SHP77 (cell line): ENCODE measurements around the gene PSMA6.
"Not testable (repeated sequence)": the region's sequence is repeated elsewhere in the genome, so short reads cannot be mapped to it uniquely, and the experiment has no call there.

Experiments
- DNase-seq, 2 experiments: peaks; one replicate each; lab custom pipeline; 2025; lab: John Stamatoyannopoulos, UW

Gene PSMA6

GRCh38 chr14:35343702-35344101 lies 51.5 kb downstream of the PSMA6 start:
- DNase-seq: no peak

GRCh38 chr14:35344107-35344807 lies 52.1 kb downstream of the PSMA6 start:
- DNase-seq: no peak

- no peak for DNase-seq
Observed at GRCh38 chr14:35346738-35347322, 54.6 kb downstream of the PSMA6 start.

GRCh38 chr14:35347323-35348043 lies 55.3 kb downstream of the PSMA6 start:
- DNase-seq: peak in 1 of 2 experiments; percentile 24

GRCh38 chr14:35348044-35348380 lies 55.8 kb downstream of the PSMA6 start:
- DNase-seq: not testable (repeated sequence)

GRCh38 chr14:35349496-35350365 lies 57.5 kb downstream of the PSMA6 start:
- no peak for DNase-seq

GRCh38 chr14:35351497-35351896 lies 59.3 kb downstream of the PSMA6 start:
- DNase-seq: no peak

GRCh38 chr14:35351897-35352273 lies 59.7 kb downstream of the PSMA6 start:
- no peak for DNase-seq

GRCh38 chr14:35352274-35353233 lies 60.4 kb downstream of the PSMA6 start:
- DNase-seq: no peak

- DNase-seq: no peak
Observed at GRCh38 chr14:35353409-35354172, 61.4 kb downstream of the PSMA6 start.

GRCh38 chr14:35355235-35355634 lies 63.1 kb downstream of the PSMA6 start:
- not testable (repeated sequence) for DNase-seq

- DNase-seq: no peak
Observed at GRCh38 chr14:35355981-35356841, 64.0 kb downstream of the PSMA6 start.

GRCh38 chr14:35359655-35360054 lies 67.5 kb downstream of the PSMA6 start:
- DNase-seq: not testable (repeated sequence)

GRCh38 chr14:35361141-35361480 lies 68.9 kb downstream of the PSMA6 start:
- DNase-seq: no peak

- DNase-seq: no peak
Observed at GRCh38 chr14:35362450-35362849, 70.3 kb downstream of the PSMA6 start.

GRCh38 chr14:35362911-35363374 lies 70.8 kb downstream of the PSMA6 start:
- no peak for DNase-seq

GRCh38 chr14:35365130-35366055 lies 73.2 kb downstream of the PSMA6 start:
- DNase-seq: no peak

- no peak for DNase-seq
Observed at GRCh38 chr14:35366056-35366451, 73.9 kb downstream of the PSMA6 start.
